GM12878 (cell line): ENCODE data around the gene LTC4S. TPM values are rescaled to one million over a fixed set of nuclear protein-coding genes. Genes with fewer than 3 reads are reported as not detected.

ENCODE experiments used
- ATF3 ChIP-seq: IDR thresholded peaks from 2 replicates; pipeline ENCODE4 v1.6.1; 2011; ENCODE audit warnings: low read depth, mild to moderate bottlenecking, low read length, moderate library complexity, borderline replicate concordance; ENCODE audit errors: extremely low read depth
- BACH1 ChIP-seq: fragments of 450-650 bp; IDR thresholded peaks from 2 replicates; pipeline ENCODE4 v1.6.1; 2017; ENCODE audit warnings: mild to moderate bottlenecking, borderline replicate concordance
- BCL11A ChIP-seq: IDR thresholded peaks from 2 replicates; pipeline ENCODE4 v1.6.1; 2011; ENCODE audit warnings: low read depth, low read length
- CREB1 ChIP-seq: IDR thresholded peaks from 2 replicates; pipeline ENCODE4 v1.6.1; 2012; ENCODE audit warnings: low read depth, mild to moderate bottlenecking, inconsistent platforms
- DPF2 ChIP-seq: fragments of 450-650 bp; IDR thresholded peaks from 2 replicates; pipeline ENCODE4 v1.6.1; 2017; ENCODE audit warnings: mild to moderate bottlenecking
- GABPA ChIP-seq: IDR thresholded peaks from 2 replicates; pipeline ENCODE4 v1.6.1; 2014; ENCODE audit warnings: antibody characterized with exemption, low read depth, mild to moderate bottlenecking, inconsistent platforms
- GATAD2B ChIP-seq: fragments of 450-650 bp; conservative IDR thresholded peaks from 2 replicates; pipeline ENCODE4 v1.6.1; 2017; ENCODE audit warnings: low read depth, mild to moderate bottlenecking, moderate library complexity
- HDAC6 ChIP-seq: fragments of 200-600 bp; sonication (generic); IDR thresholded peaks from one replicate; pipeline ENCODE4 v1.8.0; 2017; ENCODE audit warnings: antibody characterized with exemption; ENCODE audit not compliant: unreplicated experiment
- JUNB ChIP-seq: IDR thresholded peaks from 2 replicates; pipeline ENCODE4 v1.6.1; 2016; ENCODE audit warnings: antibody characterized with exemption, mild to moderate bottlenecking
- LARP7 ChIP-seq: fragments of 450-650 bp; IDR thresholded peaks from 2 replicates; pipeline ENCODE4 v1.6.1; 2017; ENCODE audit warnings: mild to moderate bottlenecking
- MYC ChIP-seq: IDR thresholded peaks from 2 replicates; pipeline ENCODE4 v1.6.1; 2011; ENCODE audit warnings: mild to moderate bottlenecking, low read length, moderate library complexity, inconsistent platforms; ENCODE audit not compliant: insufficient read depth, insufficient replicate concordance, insufficient read length, severe bottlenecking
- NBN ChIP-seq: fragments of 450-650 bp; IDR thresholded peaks from 2 replicates; pipeline ENCODE4 v1.6.1; 2016
- NKRF ChIP-seq: fragments of 450-650 bp; conservative IDR thresholded peaks from 2 replicates; pipeline ENCODE4 v1.6.1; 2017; ENCODE audit warnings: mild to moderate bottlenecking, moderate library complexity
- NR2F1 ChIP-seq: fragments of 450-650 bp; conservative IDR thresholded peaks from 2 replicates; pipeline ENCODE4 v1.6.1; 2017; ENCODE audit warnings: mild to moderate bottlenecking
- PKNOX1 ChIP-seq: fragments of 450-650 bp; IDR thresholded peaks from 2 replicates; pipeline ENCODE4 v1.6.1; 2016; ENCODE audit warnings: mild to moderate bottlenecking
- POU2F2 ChIP-seq: IDR thresholded peaks from 3 replicates; pipeline ENCODE4 v1.6.1; 2011; ENCODE audit warnings: low read depth, mild to moderate bottlenecking, low read length, borderline replicate concordance
- RCOR1 ChIP-seq: conservative IDR thresholded peaks from 2 replicates; pipeline ENCODE4 v1.6.1; 2012; ENCODE audit warnings: low read depth, low read length, improper control_type of control experiment
- RELA ChIP-seq: fragments of 450-650 bp; IDR thresholded peaks from 2 replicates; pipeline ENCODE4 v1.8.0; 2014; ENCODE audit warnings: borderline replicate concordance; ENCODE audit not compliant: partially characterized antibody
- SMARCA5 ChIP-seq: fragments of 450-650 bp; IDR thresholded peaks from 2 replicates; pipeline ENCODE4 v1.6.1; 2017; ENCODE audit warnings: mild to moderate bottlenecking
- SREBF2 ChIP-seq: IDR thresholded peaks from 2 replicates; pipeline ENCODE4 v1.6.1; 2012; ENCODE audit warnings: mild to moderate bottlenecking, low read length
- ZBTB33 ChIP-seq: fragments of 450-650 bp; IDR thresholded peaks from 2 replicates; pipeline ENCODE4 v1.6.1; 2017; ENCODE audit warnings: mild to moderate bottlenecking
- ZNF24 ChIP-seq: fragments of 450-650 bp; IDR thresholded peaks from 2 replicates; pipeline ENCODE4 v1.6.1; 2017; ENCODE audit warnings: antibody characterized with exemption, mild to moderate bottlenecking
- ZNF622 ChIP-seq: fragments of 450-650 bp; IDR thresholded peaks from 2 replicates; pipeline ENCODE4 v1.6.1; 2017; ENCODE audit warnings: mild to moderate bottlenecking, inconsistent platforms
- polyA plus RNA-seq, 11 experiments: library from polyadenylated mRNA; depleted of rRNA in 4 of 11; unstranded in 6 of 11; stranded (reverse) in 5 of 11; fragments of >200 nt; fragmentation: Nextera tagmentation in 4 of 11; fragmentation: Illumina TruSeq in 1 of 11; extraction: Ambion mirVana in 4 of 11; extraction: Trizol in 1 of 11; gene quantifications; 1 replicate in 1 of 11; 2 replicates in 10 of 11; pipeline versions ENCODE4 v1.2.1 to v1.2.3, GENCODE V29; 2011 to 2016; ENCODE audit warnings: inconsistent platforms in 2 of 11, missing spikeins in 2 of 11, low read depth in 1 of 11
- total RNA-seq, 4 experiments: library from RNA; depleted of rRNA in 3 of 4; stranded (reverse); fragments of >200 nt in 3 of 4; fragmentation: Illumina TruSeq in 1 of 4; extraction: Trizol in 1 of 4; gene quantifications; 2 replicates each; pipeline versions ENCODE4 v1.2.1 to v1.2.3, GENCODE V29; 2013 to 2021
- TF ChIP-seq, protein P1 (sequence below): fragments of 450-650 bp; IDR thresholded peaks from 2 replicates; pipeline ENCODE4 v1.6.1; 2016; ENCODE audit warnings: mild to moderate bottlenecking
- TF ChIP-seq, protein P2 (sequence below): fragments of 450-650 bp; IDR thresholded peaks from 2 replicates; pipeline ENCODE4 v1.6.1; 2014; ENCODE audit warnings: mild to moderate bottlenecking

LTC4S gene
- total and polyA plus RNA-seq, 10 of the 15 experiments (the other 5 are each of a cell fraction or from before 2014, with no cell fraction given): 0.78 to 3.6 (median 1.8) TPM; not detected in 5

DNA sequence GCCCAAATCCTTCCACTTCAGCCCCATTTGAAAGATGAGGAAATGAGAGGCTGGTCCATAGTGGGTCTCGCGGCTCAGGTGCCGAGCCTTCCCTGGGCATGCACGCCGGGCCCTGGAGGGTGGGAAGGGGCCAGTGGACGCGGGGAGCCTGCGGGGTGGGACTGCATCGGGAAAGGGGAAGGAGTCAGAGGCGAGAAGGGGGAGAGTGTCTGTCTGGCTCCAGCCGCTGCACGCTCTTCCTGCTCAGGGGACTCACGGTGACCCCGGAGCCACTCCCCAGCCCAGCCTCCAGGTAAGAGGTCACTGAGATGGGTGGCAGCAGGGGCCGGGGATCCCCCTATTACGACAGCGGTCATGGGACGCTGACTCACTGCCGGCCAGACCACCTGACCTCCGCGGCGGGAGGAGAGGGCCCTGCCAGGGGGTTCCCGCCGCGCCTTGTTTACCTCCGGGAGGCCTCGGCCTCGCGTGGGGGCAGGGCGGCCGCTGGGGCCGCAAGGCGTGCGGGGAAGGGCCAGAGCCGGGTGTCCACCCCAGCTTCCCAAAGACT is 25.0 kb downstream of the LTC4S start (continued):
- TF ChIP-seq POU2F2 (peak; percentile 20; the same call in 1 of the 3 replicates), MYC (peak; percentile 15), GABPA (no peak), SMARCA5 (0 out of 2 replicates have a peak, but pooled peaks have one; percentile 51), HDAC6 (no peak), RELA (peak; percentile 99), ZNF622 (no peak), NKRF (peak; percentile 56; the same call in 1 of the 2 replicates), ZBTB33 (no peak), NR2F1 (peak; percentile 95), SREBF2 (no peak), PKNOX1 (no peak; the same call in 1 of the 2 replicates), NBN (peak; percentile 72), ZNF24 (no peak), JUNB (peak; percentile 38; the same call in 1 of the 2 replicates), GATAD2B (peak; percentile 44; the same call in 1 of the 2 replicates), BACH1 (peak; percentile 99), RCOR1 (no peak), LARP7 (peak; percentile 95), CREB1 (peak; percentile 91), ATF3 (peak; percentile 83), DPF2 (no peak; the same call in 1 of the 2 replicates), BCL11A (peak; percentile 53)
- TF ChIP-seq, protein P1, sequence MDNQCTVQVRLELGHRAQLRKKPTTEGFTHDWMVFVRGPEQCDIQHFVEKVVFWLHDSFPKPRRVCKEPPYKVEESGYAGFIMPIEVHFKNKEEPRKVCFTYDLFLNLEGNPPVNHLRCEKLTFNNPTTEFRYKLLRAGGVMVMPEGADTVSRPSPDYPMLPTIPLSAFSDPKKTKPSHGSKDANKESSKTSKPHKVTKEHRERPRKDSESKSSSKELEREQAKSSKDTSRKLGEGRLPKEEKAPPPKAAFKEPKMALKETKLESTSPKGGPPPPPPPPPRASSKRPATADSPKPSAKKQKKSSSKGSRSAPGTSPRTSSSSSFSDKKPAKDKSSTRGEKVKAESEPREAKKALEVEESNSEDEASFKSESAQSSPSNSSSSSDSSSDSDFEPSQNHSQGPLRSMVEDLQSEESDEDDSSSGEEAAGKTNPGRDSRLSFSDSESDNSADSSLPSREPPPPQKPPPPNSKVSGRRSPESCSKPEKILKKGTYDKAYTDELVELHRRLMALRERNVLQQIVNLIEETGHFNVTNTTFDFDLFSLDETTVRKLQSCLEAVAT: no peak
- TF ChIP-seq, protein P2, sequence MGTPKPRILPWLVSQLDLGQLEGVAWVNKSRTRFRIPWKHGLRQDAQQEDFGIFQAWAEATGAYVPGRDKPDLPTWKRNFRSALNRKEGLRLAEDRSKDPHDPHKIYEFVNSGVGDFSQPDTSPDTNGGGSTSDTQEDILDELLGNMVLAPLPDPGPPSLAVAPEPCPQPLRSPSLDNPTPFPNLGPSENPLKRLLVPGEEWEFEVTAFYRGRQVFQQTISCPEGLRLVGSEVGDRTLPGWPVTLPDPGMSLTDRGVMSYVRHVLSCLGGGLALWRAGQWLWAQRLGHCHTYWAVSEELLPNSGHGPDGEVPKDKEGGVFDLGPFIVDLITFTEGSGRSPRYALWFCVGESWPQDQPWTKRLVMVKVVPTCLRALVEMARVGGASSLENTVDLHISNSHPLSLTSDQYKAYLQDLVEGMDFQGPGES: no peak
